Right ventricle myocardium inferior (tissue), 1 donor: Measurements from ENCODE around the gene CIB4. TPM values are rescaled to one million over a fixed set of nuclear protein-coding genes. Genes with fewer than 3 reads are reported as not detected.

Experiments
- ATAC-seq: fragments of 200-7000 bp; cut with Tn5 transposase; one replicate; pipeline ENCODE4 v1.9.1; 2020; ENCODE audit warnings: mild to moderate bottlenecking, moderate library complexity
- DNase-seq: peaks from one replicate; pipeline ENCODE4 v3.0.0; 2021; ENCODE audit errors: missing footprints
- intact Hi-C: fragments of 100-400 bp; cut with DNase I; formaldehyde crosslinking; loops from one replicate; pipeline ENCODE4 v1.11.0; 2022
- total RNA-seq: library from RNA; stranded (reverse); fragmentation: NEBNext Ultra II Directional; extraction: Animal tissue kit (Norgen Biotek cat#: 25700); gene quantifications from one replicate; pipeline ENCODE4 v1.2.1, GENCODE V29; 2021
- donor health status: DM: no; HTN: yes; CAD: no; lungs with severe emphysema.

The CIB4 gene
- total RNA-seq, 1 donor from 2014 or later: not detected

DNA sequence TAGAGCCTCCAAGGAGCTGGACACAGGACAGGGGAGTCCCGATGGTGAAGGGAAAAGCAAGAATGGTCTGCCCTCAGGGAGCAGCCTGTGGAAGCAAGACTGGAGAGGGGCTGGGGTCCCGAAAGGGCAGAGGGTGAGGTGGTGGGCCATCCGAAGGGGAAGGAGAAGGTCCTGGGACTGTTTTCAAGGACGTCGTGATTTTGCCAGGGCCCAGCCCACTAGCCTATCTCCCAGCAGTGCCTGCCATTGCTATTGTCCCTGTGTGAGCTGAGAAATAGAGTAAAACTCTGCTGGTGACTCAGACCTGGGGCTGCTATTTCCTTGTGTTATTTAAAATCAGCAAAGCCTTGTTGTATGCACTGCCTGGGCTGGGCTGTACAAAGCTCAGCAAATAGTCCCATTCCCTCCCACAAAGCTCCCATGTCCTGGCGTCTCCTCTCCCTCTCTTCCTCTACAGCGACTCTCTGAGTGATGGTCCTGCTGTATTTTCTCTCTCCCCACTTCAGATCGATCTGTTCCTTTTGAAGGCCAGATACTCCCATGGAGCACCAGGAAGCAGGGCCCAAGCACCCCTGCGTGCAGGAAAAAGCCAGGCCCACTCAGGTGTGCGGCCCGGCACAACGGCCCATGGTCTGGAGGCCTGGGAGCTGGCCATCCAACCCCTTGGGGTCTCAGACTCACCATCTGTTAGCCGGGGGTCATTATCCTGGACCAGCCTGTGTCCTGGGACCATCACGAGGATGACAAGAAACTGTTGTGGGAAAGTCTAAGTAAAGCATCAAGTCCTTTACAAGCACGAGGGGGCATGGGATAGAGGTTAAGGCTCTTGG is 98.3 kb downstream of the CIB4 start:
- DNase-seq (peak; percentile 32), ATAC-seq (no peak)
- intact Hi-C loops: no loop called here

DNA sequence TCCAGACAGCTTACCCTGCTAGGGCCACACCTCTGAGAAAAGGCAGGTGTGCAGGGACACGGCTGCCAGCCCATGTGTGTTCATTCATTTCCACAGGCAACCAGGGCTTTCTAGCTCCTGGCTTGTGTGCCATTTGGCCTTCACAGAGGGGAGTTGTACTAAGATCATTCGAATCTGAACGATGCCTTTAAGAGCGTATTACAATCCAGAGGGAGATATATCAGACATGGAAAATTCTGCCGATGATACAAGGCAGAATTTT is 99.0 kb downstream of the CIB4 start:
- no peak for DNase-seq
- no peak for ATAC-seq
- intact Hi-C loops: no loop called here

DNA sequence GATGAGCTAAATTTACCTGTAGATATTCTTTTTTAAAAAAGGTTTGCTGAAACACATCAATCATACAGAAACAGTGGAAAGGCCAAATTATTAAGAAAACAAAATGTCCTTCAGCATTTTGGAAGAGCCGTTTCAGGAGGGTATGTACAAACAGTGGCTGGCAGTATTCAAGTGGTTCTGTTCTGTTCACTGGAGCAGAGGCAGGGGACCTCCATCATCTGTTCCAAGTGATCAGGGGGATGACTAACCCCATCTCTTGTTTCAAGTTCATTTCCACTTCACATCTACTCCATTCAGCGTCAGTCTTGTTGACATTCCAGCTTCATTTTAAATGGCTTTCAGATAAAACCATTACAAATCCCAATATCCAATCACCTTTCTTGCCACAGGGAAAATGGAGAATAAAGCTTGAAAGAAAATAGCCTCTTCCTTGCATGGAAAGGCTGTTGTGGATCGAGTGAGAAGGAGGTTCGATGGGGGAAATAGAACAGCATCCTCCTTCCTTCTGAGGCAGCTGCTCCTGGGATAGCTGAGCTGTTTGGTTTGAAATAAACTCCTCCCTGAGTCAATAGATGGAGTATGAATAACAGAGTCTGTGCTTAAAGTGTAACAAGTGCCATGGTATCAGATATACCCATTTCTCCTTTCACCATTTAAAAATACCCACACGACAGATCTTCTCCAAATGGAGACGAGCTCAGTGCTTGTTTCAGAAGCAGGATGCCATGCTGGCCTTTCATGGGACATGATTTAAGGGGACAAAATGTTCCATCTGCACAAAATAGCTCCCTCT is 99.6 kb downstream of the CIB4 start:
- intact Hi-C loops: no loop called here
- ATAC-seq: no peak
- no peak for DNase-seq

DNA sequence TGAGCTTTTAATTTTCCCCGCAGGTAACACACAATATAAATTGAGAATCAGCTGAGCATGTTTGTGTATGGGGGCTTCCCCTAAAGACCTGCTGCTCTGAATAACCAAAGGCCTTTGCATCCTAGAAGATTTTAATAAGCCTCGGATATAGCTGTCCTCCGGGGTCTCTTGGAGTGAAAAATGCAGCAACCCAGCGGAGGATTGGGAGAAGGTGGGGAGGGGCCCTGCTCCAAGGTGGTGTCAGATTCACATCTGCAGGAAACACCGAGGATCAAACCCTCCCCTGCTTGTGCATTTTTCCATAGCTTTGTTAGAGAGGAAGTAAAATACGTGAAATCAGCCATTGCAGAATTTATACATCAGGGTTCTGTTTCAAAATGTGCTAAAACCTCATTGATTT is 100.2 kb downstream of the CIB4 start:
- ATAC-seq: no peak
- no peak for DNase-seq
- intact Hi-C loops: no loop called here

DNA sequence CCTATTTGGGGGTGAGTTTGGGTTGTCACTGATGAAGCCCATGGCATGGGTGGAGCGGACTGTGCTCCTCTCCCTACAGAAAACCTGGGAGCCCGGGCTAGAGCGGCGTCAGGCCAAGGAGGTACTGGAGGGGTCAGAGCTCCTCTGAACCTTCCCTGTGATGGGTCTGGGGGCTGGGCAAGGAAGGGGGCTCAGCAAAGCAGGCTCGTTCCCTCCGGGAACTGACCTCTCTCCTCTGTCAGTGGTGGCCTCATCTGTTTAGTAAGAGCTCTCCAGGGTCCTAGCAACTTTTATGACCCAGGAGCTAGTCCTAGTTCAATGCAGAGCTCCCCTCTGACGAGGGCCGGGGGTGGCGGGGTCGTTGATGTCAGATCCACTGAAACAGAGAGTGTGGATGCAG is 100.9 kb downstream of the CIB4 start:
- DNase-seq: no peak
- intact Hi-C loops: no loop called here
- no peak for ATAC-seq

DNA sequence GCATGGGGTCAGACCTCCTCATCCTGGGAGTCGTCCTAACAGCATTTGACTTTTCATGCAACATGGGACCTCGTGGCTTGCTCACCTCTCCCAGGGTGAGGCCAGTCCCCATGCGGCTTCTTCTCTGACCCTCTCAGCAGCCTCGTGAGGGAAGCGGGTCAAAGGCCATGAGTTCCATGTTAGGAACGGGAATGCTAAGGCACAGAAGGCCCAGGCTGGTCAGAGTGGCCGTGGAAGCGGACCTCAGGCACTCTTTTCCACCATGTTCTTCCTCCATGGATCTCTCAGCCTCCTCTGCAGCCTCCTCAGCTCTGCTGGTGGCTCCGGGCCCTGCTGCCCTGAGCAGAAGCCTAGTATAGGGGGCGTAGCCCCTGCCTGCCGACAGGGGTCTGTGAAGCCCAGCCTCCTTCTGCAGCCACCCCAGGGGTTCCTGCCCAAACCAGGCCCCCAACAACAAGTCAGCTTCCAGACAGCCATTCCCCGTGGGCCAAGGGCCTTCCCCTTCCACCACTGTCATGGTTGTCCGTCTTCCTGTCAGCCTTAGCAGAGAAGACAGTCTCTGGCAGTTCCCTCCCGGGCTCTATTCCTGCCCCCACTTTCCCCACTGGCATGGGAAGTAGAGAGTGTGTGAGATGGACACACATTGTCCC is 103.2 kb downstream of the CIB4 start:
- peak; percentile 11 for DNase-seq
- ATAC-seq: no peak
- intact Hi-C loops: no loop called here

DNA sequence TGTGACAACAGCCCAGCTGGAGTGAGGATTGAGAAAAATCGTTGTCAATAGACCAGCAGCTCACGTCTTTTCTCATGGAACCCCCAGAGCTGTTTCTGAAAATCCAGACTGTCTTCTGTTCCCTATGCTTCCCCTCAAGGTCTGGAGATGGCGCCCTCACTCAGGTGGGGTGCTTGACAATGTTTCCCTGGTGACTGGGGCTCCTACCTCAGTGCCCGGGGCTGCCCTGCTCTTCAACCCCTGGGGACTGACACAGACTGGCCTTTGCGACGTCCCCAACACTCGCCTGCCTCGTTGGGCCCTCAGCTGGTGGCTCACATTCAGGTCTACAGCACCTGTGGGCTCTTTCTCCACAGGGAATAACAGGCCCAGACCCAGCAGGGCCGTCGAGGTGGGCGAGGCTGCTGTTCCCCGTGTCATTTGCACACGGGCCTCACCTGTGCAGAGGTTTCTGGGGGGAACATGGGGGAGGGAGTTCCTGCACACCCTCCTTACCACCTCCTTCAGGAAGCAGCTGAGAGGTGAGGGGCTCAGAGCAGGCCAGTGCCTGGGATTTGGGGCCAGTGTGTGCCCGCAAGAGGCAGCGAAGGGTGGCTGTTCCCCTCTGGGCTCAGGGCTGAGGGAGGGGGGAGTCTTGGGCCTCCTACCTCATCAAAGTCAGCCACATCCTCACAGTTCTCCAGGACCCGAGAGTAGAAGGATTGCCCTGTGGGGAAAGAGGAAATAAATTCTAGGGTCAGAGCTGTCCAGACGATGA is 103.9 kb downstream of the CIB4 start:
- intact Hi-C loops: no loop called here
- DNase-seq (peak; percentile 13), ATAC-seq (no peak)

DNA sequence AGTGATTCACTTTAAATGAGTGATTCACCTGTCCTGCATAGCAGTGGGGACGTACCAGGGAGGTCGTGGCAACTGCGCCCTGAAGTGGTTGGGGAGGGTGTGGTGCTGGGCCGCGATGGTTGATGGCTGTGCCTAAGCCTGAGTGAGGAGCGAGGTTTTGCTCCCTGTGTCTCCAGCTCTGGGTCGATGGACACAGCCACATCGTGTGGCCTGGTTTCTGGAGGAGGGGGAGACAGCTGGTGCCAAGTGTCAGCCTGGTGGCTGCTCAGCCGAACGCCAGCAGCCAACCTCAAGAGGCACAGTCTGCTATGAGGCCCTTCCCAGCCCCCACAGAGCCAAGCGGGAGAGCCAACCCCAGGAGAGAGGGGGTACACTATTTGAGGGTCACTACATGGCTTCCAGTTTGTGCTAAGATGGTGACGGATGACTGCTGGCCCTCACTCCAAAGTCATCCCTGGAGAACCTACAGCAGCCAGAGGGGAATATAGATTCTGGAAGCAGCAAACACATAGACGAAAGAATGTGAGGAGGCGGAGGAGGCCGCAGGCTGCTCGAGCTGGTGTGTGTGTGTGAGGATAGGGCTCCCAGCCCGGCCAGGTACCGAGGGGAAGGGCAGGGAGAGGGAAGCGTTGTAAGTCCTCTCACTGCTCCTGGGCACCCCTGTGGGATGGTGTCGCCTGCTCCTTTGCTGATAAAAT is 104.6 kb downstream of the CIB4 start:
- no peak for ATAC-seq
- intact Hi-C loops: no loop called here
- DNase-seq: peak; percentile 14

DNA sequence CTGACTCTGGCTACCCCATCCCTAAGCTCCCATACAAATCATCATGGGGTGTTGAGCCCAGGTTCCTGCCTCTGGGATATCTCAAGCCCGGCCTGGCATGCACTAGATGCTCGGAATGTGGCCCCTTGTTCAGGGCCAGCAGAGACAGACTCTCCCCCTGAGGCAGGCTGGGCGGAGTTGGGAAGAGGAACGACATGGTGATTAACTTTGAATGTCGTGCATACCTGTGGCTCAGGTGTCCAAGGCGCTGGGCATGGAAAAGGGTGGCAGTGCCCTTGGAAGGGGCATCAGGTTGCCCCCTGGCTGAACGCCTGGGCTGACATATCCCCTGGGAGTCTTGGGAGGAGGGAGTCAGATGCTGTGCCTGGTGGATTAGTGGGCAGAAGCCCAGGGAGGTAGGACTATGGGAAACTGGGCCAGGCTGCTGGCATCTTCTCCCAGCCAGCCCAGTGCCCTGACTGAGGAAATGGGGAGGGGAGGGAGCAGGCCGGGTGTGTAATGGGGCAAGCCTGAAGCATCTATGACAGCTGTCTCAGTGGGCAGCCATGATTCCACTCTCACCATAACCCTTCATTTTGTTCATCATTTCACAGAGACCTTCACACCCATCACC is 105.4 kb downstream of the CIB4 start:
- intact Hi-C loops: no loop called here
- ATAC-seq (no peak), DNase-seq (peak; percentile 51)

DNA sequence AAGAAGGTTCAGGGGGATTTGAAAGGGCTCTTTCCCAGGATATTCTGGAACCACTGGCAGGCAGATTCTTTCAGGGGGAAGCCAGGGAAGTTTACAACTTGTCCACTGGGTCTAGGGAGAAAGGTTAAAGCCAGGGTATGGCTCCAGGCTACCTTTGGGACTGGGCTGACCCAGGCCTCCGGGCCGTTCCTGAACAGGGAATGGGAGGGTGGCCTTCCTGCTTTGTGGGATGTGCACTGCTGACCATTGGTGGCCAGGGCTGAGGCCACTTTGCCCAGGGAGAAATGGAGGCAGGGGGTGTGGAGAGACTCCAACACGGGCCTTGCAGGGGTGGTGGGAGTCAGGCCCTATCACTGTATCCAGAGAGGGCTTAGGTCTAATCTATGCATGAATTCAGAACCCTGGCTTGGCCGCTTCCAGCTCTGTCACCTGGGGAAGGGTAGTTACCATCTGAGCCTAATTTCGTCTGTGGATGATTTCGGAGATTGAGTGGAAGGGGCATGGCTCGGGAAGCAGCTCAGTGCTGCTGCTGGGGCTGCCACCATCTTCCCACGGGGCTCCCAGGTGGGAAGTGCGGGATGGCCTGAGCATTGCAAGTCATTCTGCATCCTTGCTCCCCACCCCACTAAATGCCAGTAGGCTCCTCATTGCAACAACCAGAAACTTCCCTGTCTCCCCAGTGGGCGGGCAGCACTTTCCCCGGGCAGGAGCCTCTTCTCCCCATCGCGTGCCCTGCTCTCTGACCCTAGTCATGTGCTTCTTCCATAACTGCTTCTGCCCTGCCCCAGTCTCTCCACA is 106.1 kb downstream of the CIB4 start:
- intact Hi-C loops: no loop called here
- ATAC-seq (no peak), DNase-seq (peak; percentile 35)

DNA sequence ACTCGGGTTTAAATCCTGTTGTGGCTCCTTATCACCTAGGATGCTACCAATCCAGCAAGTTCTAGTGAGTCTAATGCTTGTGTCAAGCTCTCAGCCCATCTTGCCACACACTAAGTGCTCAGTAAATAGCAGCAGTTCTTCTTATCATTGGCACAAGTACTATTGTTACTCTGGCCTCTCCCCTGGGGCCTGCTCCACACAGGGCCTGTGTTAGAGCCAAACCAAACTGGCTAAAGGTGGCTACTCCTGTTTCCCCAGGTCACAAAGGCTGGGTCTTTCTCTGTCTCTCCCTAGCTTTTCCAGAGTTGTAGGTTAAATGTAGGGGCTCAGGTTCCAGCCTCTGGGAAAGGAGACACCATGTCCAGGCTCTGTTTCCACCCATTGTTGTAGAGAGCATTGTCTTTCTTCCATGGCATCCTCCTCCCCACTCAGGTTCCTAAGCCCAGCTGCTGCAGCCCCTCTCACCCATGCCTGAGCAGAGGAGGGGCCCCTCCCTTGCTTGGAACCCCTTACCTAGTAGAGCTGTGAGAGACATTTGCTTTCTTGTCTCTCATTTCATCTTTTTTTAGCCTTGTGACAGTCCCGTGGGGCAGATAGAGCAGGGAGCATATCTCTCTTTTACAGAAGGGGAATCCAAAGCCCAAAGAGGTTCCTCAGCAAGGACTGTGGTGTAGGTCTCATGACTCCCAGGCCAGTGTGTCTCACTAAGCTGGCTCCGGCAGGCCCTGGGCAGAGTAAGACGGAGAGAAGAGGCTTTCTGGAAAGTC is 106.9 kb downstream of the CIB4 start:
- DNase-seq: peak; percentile 27
- no peak for ATAC-seq
- intact Hi-C loops: no loop called here

DNA sequence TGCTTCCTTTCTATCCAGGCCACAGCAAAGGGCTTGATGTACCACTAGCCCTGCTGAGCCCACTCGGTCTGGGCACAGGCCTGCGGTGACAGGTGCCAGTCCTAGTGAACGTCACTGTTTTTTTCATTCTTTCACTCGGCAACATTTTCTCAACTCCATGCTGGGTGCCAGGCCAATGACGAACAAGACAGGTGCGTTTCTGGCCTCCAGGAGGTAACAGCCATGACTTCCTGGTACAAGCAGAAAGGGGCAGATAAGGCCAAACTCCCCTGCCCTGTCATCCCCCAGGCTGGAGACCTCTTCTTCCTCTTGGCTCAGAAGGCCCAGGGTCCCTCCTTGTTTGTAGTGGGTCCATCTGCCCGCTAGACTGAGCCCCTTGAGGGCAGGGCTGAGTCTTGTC is 107.5 kb downstream of the CIB4 start:
- ATAC-seq (no peak), DNase-seq (peak; percentile 53)
- intact Hi-C loops: no loop called here

DNA sequence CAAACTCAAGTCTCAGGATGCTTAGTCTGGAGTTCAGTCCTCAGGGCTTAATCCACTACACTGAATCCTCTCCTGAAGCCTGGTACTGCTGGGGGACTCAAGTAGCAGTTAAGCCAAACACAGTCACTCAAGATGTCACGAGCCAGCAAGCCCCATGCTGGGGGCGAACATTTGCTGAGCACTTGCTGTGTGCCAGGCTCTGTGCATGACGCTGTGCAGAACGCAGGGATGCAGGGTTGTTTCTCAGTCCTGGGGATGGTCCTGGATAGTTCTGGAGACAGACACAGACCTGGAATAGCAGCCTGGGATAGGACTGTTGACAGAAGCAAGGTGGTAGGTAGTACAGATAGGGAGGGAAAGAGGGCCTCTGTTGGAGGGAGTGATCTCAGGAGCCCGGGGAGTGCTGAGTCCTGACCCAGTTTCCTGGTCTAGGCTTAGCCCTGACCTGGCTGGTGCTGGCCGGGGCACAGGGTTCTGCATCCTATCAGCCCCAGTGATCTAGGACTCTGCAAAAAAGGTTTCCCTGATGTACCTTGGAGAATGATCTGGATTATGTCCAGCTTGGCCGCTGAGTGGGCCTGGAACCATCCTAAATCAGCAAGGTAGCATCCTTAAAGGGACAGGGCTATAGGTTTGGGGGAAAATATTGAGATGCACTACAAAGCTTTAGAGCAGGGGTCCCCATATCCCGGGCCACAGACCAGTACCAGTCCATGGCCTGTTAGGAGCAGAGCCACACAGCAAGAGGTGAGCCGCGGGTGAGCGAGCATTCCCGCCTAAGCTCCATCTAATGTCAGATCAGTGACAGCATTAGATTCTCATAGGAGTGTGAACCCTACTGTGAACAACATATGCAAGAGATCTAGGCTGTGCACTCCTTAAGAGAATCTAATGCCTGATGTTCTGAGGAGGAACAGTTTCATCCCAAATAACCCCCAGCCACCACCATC is 108.6 kb downstream of the CIB4 start:
- intact Hi-C loops: no loop called here
- ATAC-seq: no peak
- no peak for DNase-seq
